Peyer's patch (tissue), 4 donors: ENCODE results near the gene ULK3. TPM values are rescaled to one million over a fixed set of nuclear protein-coding genes. Genes with fewer than 3 reads are reported as not detected.
A peak's percentile ranks its signal among the peaks of the same experiment; 100 is the strongest.

Experiments used
- DNase-seq, 3 donors: peaks; one replicate each; pipeline ENCODE4 v3.0.0-alpha.2; 2017 to 2019
- H3K27ac ChIP-seq, 4 donors: fragments of 200-600 bp; sonication (generic); one replicate each; pipeline ENCODE4 v1.5.1; 2016 to 2019
- H3K27me3 ChIP-seq, 2 donors: fragments of 200-600 bp; sonication (generic); one replicate each; pipeline ENCODE4 v1.5.1; 2019
- H3K36me3 ChIP-seq, 3 donors: fragments of 200-600 bp; sonication (generic); one replicate each; pipeline ENCODE4 v1.5.1; 2016 to 2019
- H3K4me1 ChIP-seq, 4 donors: fragments of 200-600 bp; sonication (generic); one replicate each; pipeline ENCODE4 v1.5.1; 2016 to 2019
- H3K4me3 ChIP-seq, 4 donors: fragments of 200-600 bp; sonication (generic); 1 replicate in 3 of 4; 2 replicates in 1 of 4; pipeline ENCODE4 v1.5.1; 2016 to 2019; ENCODE audit warnings: mild to moderate bottlenecking in 1 of 4
- H3K9me3 ChIP-seq, 4 donors: fragments of 200-600 bp; sonication (generic); one replicate each; pipeline ENCODE4 v1.5.1; 2016 to 2019; ENCODE audit warnings: mild to moderate bottlenecking in 1 of 4
- CTCF ChIP-seq, 6 experiments: fragments of 450-650 bp in 4 of 6; fragments of 200-600 bp in 2 of 6; sonication (generic) in 1 of 6; IDR thresholded peaks; one replicate each; pipeline ENCODE4 v1.5.1; 2017 to 2019; ENCODE audit warnings: antibody characterized with exemption in 6 of 6, mild to moderate bottlenecking in 3 of 6, moderate library complexity in 1 of 6
- POLR2A ChIP-seq, 2 donors: fragments of 450-650 bp; IDR thresholded peaks; one replicate each; pipeline ENCODE4 v1.5.1; 2017; ENCODE audit warnings: antibody characterized with exemption in 2 of 2, mild to moderate bottlenecking in 2 of 2, moderate library complexity in 2 of 2
- total RNA-seq, 4 donors: library from RNA; depleted of rRNA; stranded (reverse); fragments of >200 nt; gene quantifications; one replicate each; pipeline ENCODE4 v1.1.0, GENCODE V29; 2016

Gene ULK3
- total RNA-seq, result 100 to 1,000 TPM; 194 to 508 (median 288) TPM

GRCh38 chr15:74842581-74843444 is at the start of gene ULK3:
ULK3 (minus strand) TSS chr15:74843156; CDS start chr15:74843105, 51 bp downstream.
- Histone ChIP-seq H3K36me3 (peaks cover 0 to 47% (median 0%) of the 10 kb centered on the region in 3 donors), H3K4me1 (peaks cover 0 to 30% (median 15%) of the 10 kb centered on the region in 4 donors), H3K27me3 (no peaks in the 10 kb centered on the region), H3K4me3 (peak within 1 kb of the TSS; percentile 55 to 88 (median 82)), H3K9me3 (no peaks in the 10 kb centered on the region), H3K27ac (peak within 1 kb of the TSS; percentile 77 to 92 (median 91))
- DNase-seq, result peak; percentile 93 to 97 (median 94)
- TF ChIP-seq POLR2A (IDR thresholded peaks at IDR 0.05) (peak; percentile 66 to 72), CTCF (IDR thresholded peaks at IDR 0.05) (peak; percentile 74 to 97 (median 94))

- TF ChIP-seq POLR2A (IDR thresholded peaks at IDR 0.05) (no peak), CTCF (IDR thresholded peaks at IDR 0.05) (peak in 3 of 6 experiments; percentile 21 to 26 (median 25))
- peaks cover 0 to 40% (median 7%) of the 10 kb centered on the region in 4 donors for H3K4me1 ChIP-seq
- H3K27ac ChIP-seq, result peak overlapping the region in 2 of 4 donors; percentile 75 to 90
- H3K9me3 ChIP-seq, result no peaks in the 10 kb centered on the region
- H3K36me3 ChIP-seq, result peaks cover 0 to 22% (median 0%) of the 10 kb centered on the region in 3 donors
- DNase-seq, result peak in 2 of 3 donors; percentile 64 to 69
- H3K27me3 ChIP-seq, result no peaks in the 10 kb centered on the region
- H3K4me3 ChIP-seq, result no peak overlapping the region
Observed at GRCh38 chr15:74892313-74892712, 49.4 kb upstream of the ULK3 start.

- TF ChIP-seq POLR2A (IDR thresholded peaks at IDR 0.05) (peak in 1 of 2 donors; percentile 39), CTCF (IDR thresholded peaks at IDR 0.05) (no peak)
- no peaks in the 10 kb centered on the region for H3K27me3 ChIP-seq
- H3K36me3 ChIP-seq, result peaks cover 0 to 19% (median 0%) of the 10 kb centered on the region in 3 donors
- H3K9me3 ChIP-seq, result no peaks in the 10 kb centered on the region
- peak overlapping the region in 3 of 4 donors; percentile 71 to 90 (median 85) for H3K27ac ChIP-seq
- peak overlapping the region in 1 of 4 donors; percentile 14 for H3K4me3 ChIP-seq
- DNase-seq, result peak in 2 of 3 donors; percentile 89 to 92
- H3K4me1 ChIP-seq, result peaks cover 0 to 40% (median 7%) of the 10 kb centered on the region in 4 donors
Observed at GRCh38 chr15:74891469-74891868, 48.5 kb upstream of the ULK3 start.

- peak overlapping the region; percentile 71 to 90 (median 86) for H3K27ac ChIP-seq
- DNase-seq, result no peak
Observed at GRCh38 chr15:74890665-74890960, 47.7 kb upstream of the ULK3 start.

More at GRCh38 chr15:74890665-74890960, 47.7 kb upstream of the ULK3 start:
- Histone ChIP-seq H3K27me3 (no peaks in the 10 kb centered on the region), H3K4me1 (peaks cover 0 to 40% (median 7%) of the 10 kb centered on the region in 4 donors), H3K4me3 (peak overlapping the region; percentile 61 to 89 (median 75)), H3K36me3 (peaks cover 0 to 13% (median 0%) of the 10 kb centered on the region in 3 donors), H3K9me3 (no peaks in the 10 kb centered on the region)
- TF ChIP-seq CTCF (IDR thresholded peaks at IDR 0.05) (no peak), POLR2A (IDR thresholded peaks at IDR 0.05) (no peak)
